ES-I3 (cell line): ENCODE data around the gene PEF1.

Source experiments
- H3K36me3 ChIP-seq: 2 replicates; pipeline ENCODE4 v1.6.1; 2013; ENCODE audit warnings: mild to moderate bottlenecking, low read length, control low read depth, moderate library complexity; ENCODE audit not compliant: insufficient read depth
- H3K4me1 ChIP-seq: 2 replicates; pipeline ENCODE4 v1.6.1; 2013; ENCODE audit warnings: mild to moderate bottlenecking, control low read depth, low read length; ENCODE audit not compliant: insufficient read depth
- H3K9ac ChIP-seq: 2 replicates; pipeline ENCODE4 v1.6.1; 2013; ENCODE audit warnings: low read depth, mild to moderate bottlenecking, low read length, moderate library complexity
- H3K9me3 ChIP-seq: 2 replicates; pipeline ENCODE4 v1.6.1; 2013; ENCODE audit warnings: mild to moderate bottlenecking, low read length, moderate library complexity; ENCODE audit not compliant: control insufficient read depth, insufficient read depth

The PEF1 gene

DNA sequence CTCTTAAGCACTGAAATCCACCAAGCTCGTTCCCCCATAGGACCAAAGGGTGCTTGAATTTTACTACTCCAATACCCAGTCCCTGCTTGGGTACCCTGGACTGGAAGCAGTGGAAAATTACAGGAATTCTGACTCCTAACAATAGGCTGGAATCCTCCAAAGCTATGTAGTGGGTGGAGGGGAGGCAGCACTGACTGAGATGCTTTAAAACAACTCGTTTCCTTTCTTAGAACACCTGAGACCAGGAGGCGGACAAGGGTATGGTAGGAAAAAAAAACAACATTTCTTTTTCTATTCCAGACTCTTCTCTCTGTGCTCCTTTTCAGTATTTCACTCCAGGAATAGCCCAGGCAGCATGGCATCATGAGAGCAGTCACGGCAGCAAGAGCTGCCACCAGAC lies 2.3 kb downstream of the PEF1 start:
- H3K4me1 ChIP-seq = peaks cover 9% of the 10 kb centered on the region
- H3K36me3 ChIP-seq = no peaks in the 10 kb centered on the region
- H3K9ac ChIP-seq = no peak overlapping the region
- H3K9me3 ChIP-seq = no peaks in the 10 kb centered on the region

DNA sequence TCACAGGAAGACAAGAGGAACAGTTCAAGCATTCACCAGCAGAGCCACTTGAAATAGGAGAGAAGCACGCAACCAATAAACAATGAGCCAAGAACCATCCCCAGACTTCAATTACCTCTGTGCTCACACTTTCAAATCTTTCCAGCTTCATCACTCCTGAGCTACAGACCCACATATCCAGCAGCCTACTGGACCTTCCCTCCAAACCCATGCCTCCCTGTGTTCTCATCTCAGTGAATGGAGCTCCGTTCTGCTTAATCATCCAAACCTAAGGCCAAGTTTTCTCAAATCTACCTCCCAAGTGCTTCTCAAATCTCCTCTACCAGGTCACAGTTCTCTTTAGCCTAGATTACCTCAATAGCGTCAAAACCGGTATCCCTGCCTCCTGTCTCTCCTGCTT lies 3.7 kb downstream of the PEF1 start:
- Histone ChIP-seq H3K4me1 (peaks cover 9% of the 10 kb centered on the region), H3K9ac (no peak overlapping the region), H3K9me3 (no peaks in the 10 kb centered on the region), H3K36me3 (no peaks in the 10 kb centered on the region)

DNA sequence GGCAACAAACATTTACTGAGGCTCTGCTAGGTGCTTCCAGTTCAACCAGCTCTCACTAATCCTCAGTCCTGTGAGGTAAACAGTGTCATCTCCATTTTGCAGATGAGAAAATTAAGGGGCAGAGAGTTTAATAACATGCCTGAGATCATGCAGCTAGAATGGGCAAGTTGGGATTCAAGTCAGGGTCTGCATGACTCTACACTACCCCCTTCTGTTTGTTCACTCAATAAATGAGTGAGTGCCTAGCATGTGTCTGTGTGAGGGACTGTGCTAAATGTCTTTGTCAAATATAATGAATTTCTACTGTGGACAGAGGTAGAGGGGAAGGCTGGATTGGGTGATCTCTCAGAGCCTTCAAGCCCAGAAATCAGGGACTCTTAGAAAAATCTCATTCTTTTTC lies 4.5 kb downstream of the PEF1 start:
- peaks cover 9% of the 10 kb centered on the region for H3K4me1 ChIP-seq
- no peaks in the 10 kb centered on the region for H3K36me3 ChIP-seq
- no peaks in the 10 kb centered on the region for H3K9me3 ChIP-seq
- no peak overlapping the region for H3K9ac ChIP-seq

- Histone ChIP-seq H3K36me3 (no peaks in the 10 kb centered on the region), H3K9ac (no peak overlapping the region), H3K9me3 (no peaks in the 10 kb centered on the region), H3K4me1 (peaks cover 9% of the 10 kb centered on the region)
These were observed 5.1 kb downstream of the PEF1 start for GRCh38 chr1:31639543-31639942.

DNA sequence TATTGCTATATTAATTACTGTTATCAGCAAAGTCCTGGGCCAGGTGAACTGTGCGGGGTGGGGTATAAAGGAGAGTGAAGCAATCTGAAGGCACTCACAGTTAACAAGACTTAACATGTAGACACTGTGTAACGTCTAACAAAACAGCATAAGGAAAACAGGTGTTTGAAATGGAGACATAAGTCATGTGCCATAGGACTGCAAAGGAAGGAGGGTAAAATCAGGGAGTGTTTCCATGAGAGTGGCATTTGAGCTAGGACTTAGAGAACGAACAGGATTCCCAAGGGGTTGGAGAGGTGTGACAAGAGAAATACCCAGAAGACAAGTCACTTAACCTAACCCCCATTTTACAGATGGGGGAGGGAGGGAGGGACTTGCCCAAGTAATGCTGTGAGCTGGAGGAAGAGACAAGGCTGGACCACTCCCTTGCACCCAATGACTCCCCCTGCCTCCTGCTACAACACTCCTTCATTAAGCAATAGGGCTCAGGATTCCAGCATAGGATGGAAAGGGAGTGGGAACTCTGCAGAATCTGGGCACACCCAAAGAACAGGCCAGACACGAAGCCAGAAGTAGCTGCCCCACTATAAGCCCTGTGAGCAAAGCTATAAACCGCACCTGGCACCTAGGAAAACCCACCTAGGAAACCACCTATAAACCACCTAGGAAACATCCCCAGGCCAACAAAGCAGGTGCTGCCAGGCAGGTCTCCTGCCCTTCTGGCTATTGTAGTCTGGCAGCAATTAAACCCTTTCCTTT lies 6.6 kb downstream of the PEF1 start:
- Histone ChIP-seq H3K9ac (no peak overlapping the region), H3K4me1 (peaks cover 9% of the 10 kb centered on the region), H3K9me3 (no peaks in the 10 kb centered on the region), H3K36me3 (no peaks in the 10 kb centered on the region)

- Histone ChIP-seq H3K36me3 (0 out of 2 replicates have a peak, but pooled peaks cover 3% of the 10 kb centered on the region), H3K4me1 (no peaks in the 10 kb centered on the region), H3K9me3 (no peaks in the 10 kb centered on the region), H3K9ac (no peak overlapping the region)
These were observed 11.6 kb downstream of the PEF1 start for GRCh38 chr1:31633117-31633516.

DNA sequence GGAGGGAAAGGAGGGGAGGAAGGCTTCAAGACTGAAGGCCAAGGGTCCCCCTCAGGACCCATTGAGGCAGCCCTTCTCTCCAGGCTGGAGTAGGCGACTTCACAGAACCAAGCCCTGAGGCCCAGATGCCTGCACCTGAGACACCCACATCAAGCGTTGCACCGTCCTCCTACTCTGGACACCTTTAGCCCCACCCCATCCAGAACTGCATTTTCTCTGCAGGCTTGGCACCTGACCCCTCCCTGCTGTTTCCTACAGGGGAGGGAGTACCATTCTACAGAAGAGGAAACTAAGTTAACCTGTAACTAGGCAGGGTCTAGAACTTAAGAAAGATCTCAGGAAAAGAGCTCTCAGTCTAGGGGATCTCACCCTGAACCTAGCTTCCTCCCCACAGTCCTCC lies 12.0 kb downstream of the PEF1 start:
- Histone ChIP-seq H3K9ac (no peak overlapping the region), H3K9me3 (no peaks in the 10 kb centered on the region), H3K4me1 (no peaks in the 10 kb centered on the region), H3K36me3 (0 out of 2 replicates have a peak, but pooled peaks cover 3% of the 10 kb centered on the region)

DNA sequence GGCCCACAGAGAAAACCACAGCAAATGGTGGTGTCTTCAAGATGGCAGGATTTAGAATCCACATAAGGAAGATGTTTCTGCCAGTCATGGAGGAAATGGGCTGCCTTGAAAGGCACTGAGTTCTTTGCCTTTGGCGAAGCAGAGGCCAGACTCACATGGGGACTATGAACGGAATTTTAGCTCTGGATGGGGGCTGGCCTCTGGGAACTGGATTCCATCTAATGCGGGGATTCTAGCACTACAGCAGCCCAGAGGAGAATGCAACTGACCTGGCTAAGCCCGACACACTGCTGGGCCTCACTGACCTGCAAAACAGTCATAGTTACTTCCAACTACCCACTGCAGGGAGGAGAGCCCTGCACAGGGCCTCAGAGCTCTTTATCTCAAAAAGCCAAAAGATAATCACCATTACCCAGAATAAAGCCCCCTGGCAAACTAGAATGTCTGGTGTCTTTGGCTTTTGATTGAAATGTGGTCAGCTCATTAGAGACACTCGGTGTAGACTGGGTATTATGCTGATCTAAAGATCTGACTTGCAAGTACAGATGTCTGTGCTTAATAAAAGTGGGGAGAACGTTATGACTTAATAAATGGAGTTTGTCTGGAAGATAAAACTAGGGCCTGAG lies 15.6 kb downstream of the PEF1 start:
- Histone ChIP-seq H3K4me1 (peaks cover 5% of the 10 kb centered on the region; the same call in 1 of the 2 replicates), H3K9me3 (no peaks in the 10 kb centered on the region), H3K36me3 (0 out of 2 replicates have a peak, but pooled peaks cover 3% of the 10 kb centered on the region), H3K9ac (no peak overlapping the region)

DNA sequence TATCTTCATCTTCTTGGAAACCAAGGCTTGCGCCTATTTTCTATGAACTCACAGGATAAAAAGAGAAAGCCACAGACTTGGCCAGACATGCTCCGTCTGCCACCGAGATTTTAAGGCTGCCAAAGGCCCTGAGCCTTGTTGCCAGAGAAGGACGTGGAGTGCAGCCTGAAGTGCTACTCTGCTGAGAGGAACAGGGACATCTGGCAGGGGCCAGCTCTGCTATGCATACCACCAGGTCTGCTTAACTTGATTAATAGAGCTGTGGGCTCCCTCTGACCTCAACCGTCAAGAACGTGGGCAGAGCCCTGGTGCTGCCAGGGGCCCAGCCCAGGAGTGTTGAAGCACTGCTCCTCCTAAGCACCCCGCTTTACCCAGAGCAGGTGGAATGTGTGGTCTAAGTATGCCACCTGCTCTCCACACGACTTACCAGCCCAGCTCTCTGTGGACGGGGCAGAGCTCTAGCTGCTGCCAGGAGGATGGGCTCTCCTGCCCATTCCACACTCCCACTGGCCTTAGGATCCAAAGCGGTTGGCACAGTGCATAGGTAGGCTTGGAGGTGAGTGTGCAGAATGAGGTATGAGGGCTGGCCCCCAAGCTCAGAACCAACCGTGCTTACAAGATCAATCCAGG lies 16.6 kb downstream of the PEF1 start:
- Histone ChIP-seq H3K9ac (no peak overlapping the region), H3K36me3 (0 out of 2 replicates have a peak, but pooled peaks cover 3% of the 10 kb centered on the region), H3K4me1 (peaks cover 5% of the 10 kb centered on the region; the same call in 1 of the 2 replicates), H3K9me3 (no peaks in the 10 kb centered on the region)

DNA sequence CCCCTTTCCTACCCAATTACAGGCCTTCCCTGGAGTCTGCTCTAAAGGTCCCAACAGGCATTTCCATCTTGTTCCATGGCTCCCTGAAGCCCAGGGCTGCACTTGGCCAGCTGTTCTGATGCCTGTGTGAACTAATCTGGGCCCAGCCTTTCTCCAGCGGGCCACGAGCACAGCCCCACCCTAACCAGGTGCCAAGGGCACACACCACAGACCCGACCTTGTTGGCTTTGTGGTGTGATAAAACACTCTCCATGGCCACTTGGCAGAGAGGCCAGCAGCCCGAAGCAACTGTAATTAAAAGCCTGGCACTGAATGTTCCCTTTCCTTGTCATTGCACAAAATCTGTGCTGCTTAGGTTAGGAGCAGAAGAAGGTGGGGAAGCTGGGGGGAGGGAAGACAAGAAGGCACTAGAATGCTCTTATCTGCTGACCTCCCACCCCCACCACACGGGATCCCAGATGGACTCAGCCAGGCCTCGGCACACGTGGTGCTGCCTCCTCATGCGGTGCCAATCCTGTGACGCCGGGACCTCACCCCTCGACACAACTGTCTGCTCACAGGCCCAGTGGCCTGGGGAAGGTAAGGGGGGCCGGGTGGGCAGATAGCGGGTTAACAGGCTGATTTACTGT lies 17.3 kb downstream of the PEF1 start:
- Histone ChIP-seq H3K36me3 (0 out of 2 replicates have a peak, but pooled peaks cover 3% of the 10 kb centered on the region), H3K9ac (no peak overlapping the region), H3K4me1 (peaks cover 5% of the 10 kb centered on the region; the same call in 1 of the 2 replicates), H3K9me3 (no peaks in the 10 kb centered on the region)

DNA sequence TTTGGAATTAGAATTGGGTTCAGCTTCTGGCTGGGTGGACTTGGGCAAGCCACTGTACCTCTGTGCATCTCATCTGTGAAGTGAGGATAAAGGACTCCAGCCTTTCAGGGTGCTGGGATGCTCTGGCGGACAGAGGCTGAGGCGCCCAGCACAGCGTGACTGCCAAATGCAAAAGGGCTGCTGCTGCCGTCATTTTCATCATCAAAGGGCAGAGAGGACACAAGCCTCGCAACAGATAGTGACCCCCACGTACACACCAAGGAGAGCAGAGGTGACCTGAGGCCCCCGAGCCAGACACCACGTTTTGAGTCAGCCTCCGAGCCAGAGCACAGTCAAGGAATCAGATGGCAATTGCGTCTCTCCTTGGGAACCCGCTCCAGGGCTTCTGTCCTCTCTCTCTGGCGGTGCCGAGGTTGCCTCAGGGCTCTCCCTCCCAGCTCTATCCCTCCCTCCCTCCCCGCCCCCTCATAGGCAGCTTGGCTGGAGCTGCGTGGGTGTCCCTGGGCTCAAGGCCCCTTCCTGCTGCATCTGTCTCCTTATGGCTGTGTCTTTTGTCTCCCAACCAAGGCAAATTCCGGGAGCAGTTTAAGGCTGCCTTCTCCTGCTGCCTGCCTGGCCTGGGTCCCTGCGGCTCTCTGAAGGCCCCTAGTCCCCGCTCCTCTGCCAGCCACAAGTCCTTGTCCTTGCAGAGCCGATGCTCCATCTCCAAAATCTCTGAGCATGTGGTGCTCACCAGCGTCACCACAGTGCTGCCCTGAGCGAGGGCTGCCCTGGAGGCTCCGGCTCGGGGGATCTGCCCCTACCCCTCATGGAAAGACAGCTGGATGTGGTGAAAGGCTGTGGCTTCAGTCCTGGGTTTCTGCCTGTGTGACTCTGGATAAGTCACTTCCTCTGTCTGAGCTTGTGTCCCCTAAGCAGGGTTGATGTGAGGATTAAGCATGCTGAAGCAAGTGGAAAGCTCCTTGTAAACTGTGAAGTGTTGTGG lies 18.2 kb downstream of the PEF1 start:
- Histone ChIP-seq H3K9ac (no peak overlapping the region), H3K36me3 (0 out of 2 replicates have a peak, but pooled peaks cover 3% of the 10 kb centered on the region), H3K4me1 (peaks cover 5% of the 10 kb centered on the region; the same call in 1 of the 2 replicates), H3K9me3 (no peaks in the 10 kb centered on the region)

- H3K9ac ChIP-seq = no peak overlapping the region
- H3K36me3 ChIP-seq = 0 out of 2 replicates have a peak, but pooled peaks cover 3% of the 10 kb centered on the region
- H3K9me3 ChIP-seq = no peaks in the 10 kb centered on the region
- peaks cover 5% of the 10 kb centered on the region; the same call in 1 of the 2 replicates for H3K4me1 ChIP-seq
These were observed 19.0 kb downstream of the PEF1 start for GRCh38 chr1:31625561-31626222.
